ENCODE results near the gene COL4A2.

GRCh38 chr13:110409581-110409992 is 102.5 kb downstream of the COL4A2 start:
- TF ChIP-seq CTCF (IDR thresholded peaks at IDR 0.05) (no peak), POLR2A (IDR thresholded peaks at IDR 0.05) (no peak)
